Coronary artery (tissue), 2 donors: ENCODE results near the gene ABLIM2.
"Not testable (repeated sequence)": the region's sequence is repeated elsewhere in the genome, so short reads cannot be mapped to it uniquely, and the experiment has no call there.

Experiments
- DNase-seq: peaks from one replicate; pipeline ENCODE4 v3.0.0-alpha.2; 2017; ENCODE audit warnings: low spot score
- H3K27ac ChIP-seq, 2 donors: fragments of 200-600 bp; sonication (generic); one replicate each; pipeline ENCODE4 v1.5.1; 2016 to 2019
- H3K4me3 ChIP-seq: fragments of 200-600 bp; sonication (generic); 2 replicates; pipeline ENCODE4 v1.5.1; 2016; ENCODE audit warnings: mild to moderate bottlenecking, moderate library complexity
- TF ChIP-seq, protein P1 (sequence below): fragments of 200-600 bp; sonication (generic); IDR thresholded peaks from one replicate; pipeline ENCODE4 v1.5.1; 2019; ENCODE audit warnings: antibody characterized with exemption

The ABLIM2 gene

DNA sequence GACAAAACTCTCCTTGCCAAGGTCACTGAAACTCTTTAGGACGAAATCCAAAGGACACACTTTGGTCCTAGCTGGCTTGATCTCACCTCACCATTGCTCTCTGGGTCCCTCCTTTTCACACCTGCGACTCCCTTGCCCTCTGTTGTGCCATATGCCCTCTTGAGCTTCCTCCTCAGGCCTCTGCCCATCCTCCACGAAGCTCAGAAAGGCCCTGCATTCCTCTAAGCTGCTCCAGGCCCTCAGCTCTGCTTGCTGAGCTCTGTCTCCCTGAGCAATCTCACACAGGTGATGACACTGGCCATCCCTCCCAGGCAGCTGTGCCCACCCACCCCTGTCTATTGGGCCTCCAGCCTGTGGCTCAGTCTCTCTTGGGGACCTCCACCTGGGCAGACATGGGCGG, 208.9 kb downstream of the ABLIM2 start:
- Histone ChIP-seq H3K27ac (no peak overlapping the region), H3K4me3 (no peak overlapping the region)
- TF ChIP-seq, protein P1, sequence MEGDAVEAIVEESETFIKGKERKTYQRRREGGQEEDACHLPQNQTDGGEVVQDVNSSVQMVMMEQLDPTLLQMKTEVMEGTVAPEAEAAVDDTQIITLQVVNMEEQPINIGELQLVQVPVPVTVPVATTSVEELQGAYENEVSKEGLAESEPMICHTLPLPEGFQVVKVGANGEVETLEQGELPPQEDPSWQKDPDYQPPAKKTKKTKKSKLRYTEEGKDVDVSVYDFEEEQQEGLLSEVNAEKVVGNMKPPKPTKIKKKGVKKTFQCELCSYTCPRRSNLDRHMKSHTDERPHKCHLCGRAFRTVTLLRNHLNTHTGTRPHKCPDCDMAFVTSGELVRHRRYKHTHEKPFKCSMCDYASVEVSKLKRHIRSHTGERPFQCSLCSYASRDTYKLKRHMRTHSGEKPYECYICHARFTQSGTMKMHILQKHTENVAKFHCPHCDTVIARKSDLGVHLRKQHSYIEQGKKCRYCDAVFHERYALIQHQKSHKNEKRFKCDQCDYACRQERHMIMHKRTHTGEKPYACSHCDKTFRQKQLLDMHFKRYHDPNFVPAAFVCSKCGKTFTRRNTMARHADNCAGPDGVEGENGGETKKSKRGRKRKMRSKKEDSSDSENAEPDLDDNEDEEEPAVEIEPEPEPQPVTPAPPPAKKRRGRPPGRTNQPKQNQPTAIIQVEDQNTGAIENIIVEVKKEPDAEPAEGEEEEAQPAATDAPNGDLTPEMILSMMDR = no peak
- DNase-seq = no peak

DNA sequence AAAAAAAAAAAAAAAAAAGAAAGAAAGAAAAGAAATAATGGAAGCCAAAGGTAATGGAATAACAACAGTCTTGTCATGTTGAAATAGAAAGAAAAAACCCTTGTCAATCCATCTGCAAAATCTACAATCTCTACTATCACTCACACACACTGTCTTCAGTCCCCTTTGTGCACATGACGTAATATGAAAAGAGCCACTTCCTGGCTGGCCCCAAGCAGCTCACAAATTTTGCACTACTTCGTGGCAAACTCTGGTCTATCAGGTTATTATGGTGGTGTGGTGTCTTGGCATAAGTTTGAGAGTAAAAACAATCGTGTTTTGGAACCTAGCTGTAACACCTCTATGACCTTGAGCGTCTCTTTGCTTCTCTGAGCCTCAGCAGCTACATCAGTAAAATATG, 210.7 kb downstream of the ABLIM2 start:
- no peak overlapping the region for H3K27ac ChIP-seq
- H3K4me3 ChIP-seq = no peak overlapping the region
- TF ChIP-seq, protein P1 = no peak
- no peak for DNase-seq

DNA sequence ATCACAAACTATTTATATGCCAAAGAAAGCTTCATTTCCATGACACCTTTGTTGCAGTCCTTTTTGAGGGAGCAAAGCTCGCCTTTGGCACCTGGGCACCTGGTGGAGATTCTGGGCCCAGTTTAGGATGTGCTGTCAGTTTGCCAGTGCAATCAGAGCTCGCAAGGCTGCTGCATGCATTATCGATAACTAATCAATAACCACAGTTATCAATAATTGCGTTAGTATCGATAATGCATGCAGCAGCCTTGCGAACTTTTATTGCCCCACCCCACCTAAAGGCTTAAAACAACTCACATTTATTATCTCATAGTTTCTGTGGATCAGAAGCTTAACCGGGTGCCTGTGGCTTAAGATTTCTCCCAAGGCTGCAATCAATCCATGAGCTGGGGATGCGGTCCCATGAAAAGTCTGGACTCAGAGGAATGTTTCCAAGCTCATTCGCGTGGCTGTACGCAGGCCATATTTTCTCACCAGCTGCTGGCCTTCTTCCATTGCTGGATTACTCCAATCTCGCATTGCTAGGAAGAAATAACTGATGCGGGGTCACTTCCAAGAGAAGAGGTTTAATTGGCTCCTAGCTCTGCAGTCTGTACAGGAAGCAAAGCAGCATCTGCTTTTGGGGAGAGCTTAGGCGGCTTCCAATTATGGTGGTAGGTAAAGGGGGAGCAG, 212.8 kb downstream of the ABLIM2 start:
- Histone ChIP-seq H3K4me3 (no peak overlapping the region), H3K27ac (no peak overlapping the region)
- TF ChIP-seq, protein P1 = no peak
- DNase-seq = no peak

DNA sequence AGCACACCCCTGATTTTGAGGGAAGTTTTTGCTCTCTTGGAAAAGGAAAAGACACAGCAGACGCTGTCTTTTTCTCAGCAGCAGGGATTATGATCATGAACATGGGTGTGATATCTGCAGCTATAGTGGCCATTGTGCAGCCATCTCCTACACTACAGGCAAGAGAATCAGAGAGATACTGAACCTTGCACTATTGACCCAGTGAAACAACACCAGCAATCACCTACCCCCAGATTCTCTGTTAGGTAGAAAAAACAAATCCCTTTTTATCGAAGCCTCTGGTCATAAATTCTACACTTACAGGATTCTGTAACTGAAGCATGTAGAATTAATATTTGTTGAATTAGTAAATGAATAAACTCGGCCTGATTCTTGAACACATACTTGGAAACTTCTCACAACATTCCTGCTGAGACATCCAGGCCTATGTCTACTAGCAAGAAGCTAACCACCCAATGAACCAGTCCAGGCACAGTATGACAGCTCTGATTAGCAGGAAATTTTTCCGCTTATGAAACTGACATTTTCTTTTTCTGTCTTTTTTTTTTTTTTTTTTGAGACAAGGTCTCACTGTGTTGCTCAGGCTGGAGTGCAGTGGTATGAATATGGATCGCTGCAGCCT, 213.9 kb downstream of the ABLIM2 start:
- H3K4me3 ChIP-seq = no peak overlapping the region
- no peak for DNase-seq
- no peak overlapping the region for H3K27ac ChIP-seq
- TF ChIP-seq, protein P1 = no peak

DNA sequence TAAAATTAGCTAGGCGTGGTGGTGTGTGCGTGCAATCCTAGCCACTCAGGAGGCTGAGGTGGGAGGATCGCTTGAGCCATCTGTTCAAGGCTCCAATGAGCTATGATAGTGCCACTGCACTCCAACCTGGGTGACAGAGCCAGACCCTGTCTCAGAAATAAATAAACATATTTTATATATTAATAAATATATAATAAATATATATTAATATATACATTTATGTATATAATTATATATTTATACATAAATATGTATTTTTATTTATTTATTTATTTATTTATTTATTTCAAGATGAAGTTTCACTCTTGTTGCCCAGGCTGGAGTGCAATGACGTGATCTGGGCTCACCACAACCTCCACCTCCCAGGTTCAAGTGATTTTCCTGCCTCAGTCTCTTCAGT, 214.9 kb downstream of the ABLIM2 start:
- not testable (repeated sequence) for H3K27ac ChIP-seq, H3K4me3 ChIP-seq, DNase-seq

DNA sequence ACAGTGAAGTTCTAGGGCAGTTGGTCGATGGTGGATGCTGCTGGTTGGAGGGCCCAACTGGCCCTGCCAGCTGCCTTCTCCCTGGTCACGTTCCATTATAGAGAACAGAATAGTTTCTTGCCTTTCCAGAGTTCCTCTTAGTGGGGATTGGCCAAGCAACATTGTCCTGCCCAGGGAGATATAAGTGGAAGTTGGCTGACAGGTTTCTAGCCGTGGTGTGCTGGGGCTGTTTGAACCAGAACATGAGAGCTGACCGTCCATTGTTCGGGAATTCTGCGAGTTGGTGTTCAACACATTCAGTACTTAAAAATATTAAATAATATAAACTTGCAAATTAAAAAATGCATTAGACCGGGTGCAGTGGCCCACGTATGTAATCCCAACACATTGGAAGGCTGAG, 215.4 kb downstream of the ABLIM2 start:
- TF ChIP-seq, protein P1 = no peak
- no peak overlapping the region for H3K4me3 ChIP-seq
- no peak for DNase-seq
- no peak overlapping the region for H3K27ac ChIP-seq

DNA sequence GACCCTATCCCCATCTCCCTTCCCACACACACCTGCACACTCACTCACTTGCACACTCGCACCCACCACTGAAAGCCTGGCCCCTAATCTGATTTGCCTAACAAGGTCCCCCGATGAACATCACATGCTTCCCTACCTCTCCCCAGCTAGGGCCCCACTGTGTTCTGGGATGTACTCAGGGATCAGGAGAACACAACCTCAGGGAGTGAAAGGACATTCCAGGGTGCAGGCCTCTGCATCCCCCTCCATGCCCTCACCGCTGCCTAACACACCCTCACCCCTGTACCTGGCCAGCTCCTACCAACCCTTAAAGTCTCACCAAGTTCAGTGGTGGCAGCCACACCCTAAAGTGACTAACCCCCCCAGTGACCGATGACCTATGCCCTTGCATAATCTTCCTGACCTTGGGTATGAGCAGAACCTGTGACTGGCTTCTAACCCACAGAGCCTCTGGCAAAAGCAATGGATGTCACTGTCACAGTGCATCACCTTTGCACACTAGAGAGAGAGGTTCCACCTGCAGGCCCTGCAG, 216.6 kb downstream of the ABLIM2 start:
- no peak overlapping the region for H3K27ac ChIP-seq
- TF ChIP-seq, protein P1 = no peak
- H3K4me3 ChIP-seq = no peak overlapping the region
- no peak for DNase-seq
